Stimulated activated CD4-positive, alpha-beta T cell treated with anti-CD3 and anti-CD28 coated beads, Interleukin-4, amount 100 ng/mL, for 1 hour (primary cell): ENCODE measurements around the gene MICU1.
A peak's percentile ranks its signal among the peaks of the same experiment; 100 is the strongest.

ENCODE experiments used
- DNase-seq: peaks from one replicate; pipeline ENCODE4 v3.0.0-alpha.2; 2020

MICU1 gene

GRCh38 chr10:72323108-72323749 is 302.6 kb downstream of the MICU1 start:
- no peak for DNase-seq

GRCh38 chr10:72322280-72323058 is 303.4 kb downstream of the MICU1 start:
- peak; percentile 55 for DNase-seq

- DNase-seq, result no peak
Measured at GRCh38 chr10:72322030-72322279, 303.9 kb downstream of the MICU1 start.

GRCh38 chr10:72321248-72322029 is 304.4 kb downstream of the MICU1 start:
- DNase-seq, result no peak

- DNase-seq, result peak; percentile 69
Measured at GRCh38 chr10:72320676-72321247, 305.1 kb downstream of the MICU1 start.

GRCh38 chr10:72319416-72320254 is 306.2 kb downstream of the MICU1 start:
- DNase-seq, result peak; percentile 89

GRCh38 chr10:72318418-72319262 is 307.2 kb downstream of the MICU1 start:
- DNase-seq, result no peak
